ENCODE data around the gene IER3. TPM values are rescaled to one million over a fixed set of nuclear protein-coding genes. Genes with fewer than 3 reads are reported as not detected.

Gene IER3
- polyA plus RNA-seq, 3 donors: 30.6 to 188 (median 53.2) TPM

GRCh38 chr6:30738532-30738931, 5.8 kb downstream of the IER3 start:
- intact Hi-C loops (cut with micrococcal nuclease): no loop called here
- Histone ChIP-seq H3K79me2 (ENCODE audit: insufficient read depth, low read length) (peaks cover 36% of the 10 kb centered on the region), H3K36me3 (replicated peaks in 1 of 2; ENCODE audit: control insufficient read depth in 1 of 2, insufficient read depth in 2 of 2, low read length in 2 of 2) (peaks cover 33 to 61% of the 10 kb centered on the region in 2 donors), H3K9me3 (replicated peaks in 1 of 2; ENCODE audit: control insufficient read depth in 1 of 2, insufficient read depth in 1 of 2, low read length in 2 of 2) (no peaks in the 10 kb centered on the region), H3K27me3 (ENCODE audit: control insufficient read depth in 2 of 2, insufficient read depth in 2 of 2, low read length in 2 of 2) (no peaks in the 10 kb centered on the region), H3K4me3 (replicated peaks in 1 of 3; ENCODE audit: low read depth in 2 of 3, low read length in 3 of 3) (no peak overlapping the region), H3K9ac (ENCODE audit: insufficient read depth, low read length, poor library complexity, severe bottlenecking) (no peak overlapping the region), H3K4me1 (ENCODE audit: control insufficient read depth in 1 of 2, insufficient read depth in 2 of 2, low read length in 2 of 2) (peaks cover 40 to 59% of the 10 kb centered on the region in 2 donors), H2AFZ (ENCODE audit: insufficient read depth, low read depth, low read length, poor library complexity, severe bottlenecking) (no peak overlapping the region), H3K4me2 (replicated peaks; ENCODE audit: extremely low read depth, low read length, poor library complexity, severe bottlenecking) (no peak overlapping the region), H3K27ac (ENCODE audit: low read depth in 1 of 2, low read length in 2 of 2) (no peak overlapping the region), H4K20me1 (ENCODE audit: insufficient read depth, low read length) (peaks cover 64% of the 10 kb centered on the region)
- peaks cover 0 to 3% (median 0%) of the 10 kb centered on the region in 7 donors for H3K9me3 Mint-ChIP-seq
- peaks cover 58% of the 10 kb centered on the region for H3K4me1 Mint-ChIP-seq
- no peak for DNase-seq
- H3K4me3 Mint-ChIP-seq: no peak overlapping the region
- peaks cover 56 to 67% of the 10 kb centered on the region in 2 donors for H3K36me3 Mint-ChIP-seq
- TF ChIP-seq CTCF (IDR thresholded peaks at IDR 0.05): no peak
- WGBS (ENCODE audit: insufficient coverage): 92% methylated on average over 5 of the region's 6 CpGs
- no peak overlapping the region for H3K27ac Mint-ChIP-seq
- H3K27me3 Mint-ChIP-seq (ENCODE audit: low read depth in 3 of 3): peaks cover 0 to 4% (median 0%) of the 10 kb centered on the region in 3 donors

GRCh38 chr6:30735668-30736314, 8.6 kb downstream of the IER3 start:
- intact Hi-C loops (cut with micrococcal nuclease): no loop called here
- H3K4me1 Mint-ChIP-seq: peaks cover 48% of the 10 kb centered on the region
- peak in 2 of 3 donors; percentile 64 to 78 for DNase-seq

More at GRCh38 chr6:30735668-30736314, 8.6 kb downstream of the IER3 start:
- peak overlapping the region in 2 of 7 donors; percentile 71 to 78 for H3K27ac Mint-ChIP-seq
- Histone ChIP-seq H3K79me2 (ENCODE audit: insufficient read depth, low read length) (peaks cover 9% of the 10 kb centered on the region), H3K4me1 (ENCODE audit: control insufficient read depth in 1 of 2, insufficient read depth in 2 of 2, low read length in 2 of 2) (peaks cover 34 to 51% of the 10 kb centered on the region in 2 donors), H3K9ac (ENCODE audit: insufficient read depth, low read length, poor library complexity, severe bottlenecking) (no peak overlapping the region), H3K27me3 (ENCODE audit: control insufficient read depth in 2 of 2, insufficient read depth in 2 of 2, low read length in 2 of 2) (no peaks in the 10 kb centered on the region), H3K36me3 (replicated peaks in 1 of 2; ENCODE audit: control insufficient read depth in 1 of 2, insufficient read depth in 2 of 2, low read length in 2 of 2) (peaks cover 33 to 78% of the 10 kb centered on the region in 2 donors), H3K27ac (ENCODE audit: low read depth in 1 of 2, low read length in 2 of 2) (no peak overlapping the region), H4K20me1 (ENCODE audit: insufficient read depth, low read length) (peaks cover 53% of the 10 kb centered on the region), H3K9me3 (replicated peaks in 1 of 2; ENCODE audit: control insufficient read depth in 1 of 2, insufficient read depth in 1 of 2, low read length in 2 of 2) (no peaks in the 10 kb centered on the region), H3K4me3 (replicated peaks in 1 of 3; ENCODE audit: low read depth in 2 of 3, low read length in 3 of 3) (no peak overlapping the region), H2AFZ (ENCODE audit: insufficient read depth, low read depth, low read length, poor library complexity, severe bottlenecking) (no peak overlapping the region), H3K4me2 (replicated peaks; ENCODE audit: extremely low read depth, low read length, poor library complexity, severe bottlenecking) (no peak overlapping the region)
- peaks cover 0 to 2% (median 0%) of the 10 kb centered on the region in 7 donors for H3K9me3 Mint-ChIP-seq
- H3K36me3 Mint-ChIP-seq: peaks cover 64 to 82% of the 10 kb centered on the region in 2 donors
- TF ChIP-seq CTCF (IDR thresholded peaks at IDR 0.05): no peak
- 85% methylated on average over 5 of the region's 8 CpGs for WGBS (ENCODE audit: insufficient coverage)
- H3K4me3 Mint-ChIP-seq: peak overlapping the region in 1 of 2 donors; percentile 15
- H3K27me3 Mint-ChIP-seq (ENCODE audit: low read depth in 3 of 3): peaks cover 0 to 2% (median 0%) of the 10 kb centered on the region in 3 donors
